ENCODE results near the gene CRPPA.
"Not testable (repeated sequence)": the region's sequence is repeated elsewhere in the genome, so short reads cannot be mapped to it uniquely, and the experiment has no call there.

CRPPA gene

DNA sequence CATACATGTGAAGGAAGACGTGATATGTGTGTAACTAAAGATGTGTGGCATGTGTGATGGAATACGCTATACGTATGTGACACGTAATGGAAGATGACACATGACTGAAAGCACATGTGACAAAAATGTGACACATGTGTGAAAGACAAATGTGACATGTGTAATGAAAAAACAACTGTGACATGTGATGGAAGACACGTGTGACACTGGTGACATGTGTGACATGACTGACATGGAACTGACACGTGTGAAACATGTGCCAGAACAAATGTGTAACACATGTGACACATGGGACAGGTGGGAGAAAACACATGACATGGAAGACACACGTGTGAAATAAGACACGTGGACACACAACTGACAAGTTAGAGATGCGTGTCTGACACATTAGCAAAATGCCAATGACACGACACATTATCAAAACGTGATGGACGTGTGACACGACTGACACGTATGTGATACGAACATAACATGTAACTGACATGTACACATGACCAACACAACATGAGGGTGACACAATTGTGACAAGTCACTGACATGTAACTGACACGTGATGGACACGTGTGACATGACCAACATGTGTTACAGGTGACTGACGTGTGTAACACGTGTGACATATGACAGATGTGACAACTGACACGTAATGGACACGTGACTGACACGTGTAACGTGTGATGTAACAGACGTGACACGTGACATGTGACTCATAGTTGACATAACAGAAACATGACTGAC lies 24.4 kb downstream of the CRPPA start:
- no peak for DNase-seq

- DNase-seq: no peak
Measured at GRCh38 chr7:16395121-16395520, 26.2 kb downstream of the CRPPA start.

GRCh38 chr7:16393862-16394422 lies 27.4 kb downstream of the CRPPA start:
- no peak for DNase-seq

DNA sequence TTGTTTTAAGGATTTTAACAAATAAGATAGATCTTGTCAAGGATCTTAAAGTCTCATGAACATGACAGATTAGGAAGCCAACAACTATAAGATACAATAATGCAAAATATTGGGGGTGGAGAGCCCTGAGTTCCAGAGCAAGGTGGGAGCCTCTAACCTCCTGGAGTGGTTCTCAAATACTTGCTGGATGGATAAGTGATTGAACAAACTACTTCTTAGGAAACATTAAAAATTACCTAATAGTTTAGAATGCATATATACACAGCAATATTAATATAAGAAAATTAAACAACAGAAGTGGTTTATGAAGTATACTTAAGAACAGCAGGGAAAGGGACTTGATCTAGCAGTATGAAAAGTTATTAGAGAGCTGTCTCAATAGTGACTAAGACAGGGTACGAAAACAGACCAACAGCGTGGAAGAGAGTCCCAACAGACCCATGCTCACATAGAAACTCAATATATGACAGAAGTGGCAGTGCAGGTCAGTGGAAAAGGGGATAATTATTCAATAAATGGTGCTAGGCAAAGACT lies 28.3 kb downstream of the CRPPA start:
- DNase-seq: no peak

- not testable (repeated sequence) for DNase-seq
Measured at GRCh38 chr7:16383786-16384185, 37.6 kb downstream of the CRPPA start.

DNA sequence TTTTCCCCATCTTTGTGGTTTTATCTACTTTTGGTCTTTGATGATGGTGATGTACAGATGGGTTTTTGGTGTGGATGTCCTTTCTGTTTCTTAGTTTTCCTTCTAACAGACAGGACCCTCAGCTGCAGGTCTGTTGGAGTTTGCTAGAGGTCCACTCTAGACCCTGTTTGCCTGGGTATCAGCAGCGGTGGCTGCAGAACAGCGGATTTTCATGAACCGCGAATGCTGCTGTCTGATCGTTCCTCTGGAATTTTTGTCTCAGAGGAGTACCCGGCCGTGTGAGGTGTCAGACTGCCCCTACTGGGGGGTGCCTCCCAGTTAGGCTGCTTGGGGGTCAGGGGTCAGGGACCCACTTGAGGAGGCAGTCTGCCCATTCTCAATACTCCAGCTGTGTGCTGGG lies 38.2 kb downstream of the CRPPA start:
- not testable (repeated sequence) for DNase-seq

Data from midbrain (tissue), 1 donor.